DND-41 (cell line): ENCODE data around the gene ISX.

Source experiments
- ATAC-seq: fragments of 200-7000 bp; cut with Tn5 transposase; 3 replicates; pipeline ENCODE4 v1.9.1; 2021; ENCODE audit warnings: low read depth; ENCODE audit not compliant: insufficient read depth
- DNase-seq: peaks from one replicate; pipeline ENCODE4 v3.0.0-alpha.2; 2020
- H2AFZ ChIP-seq: 2 replicates; pipeline ENCODE4 v1.6.0; 2012; ENCODE audit warnings: low read depth, low read length
- H3K27ac ChIP-seq: 2 replicates; pipeline ENCODE4 v1.5.1; 2012; ENCODE audit warnings: low read length, inconsistent platforms
- H3K27me3 ChIP-seq: fragments of 200-600 bp; sonication (generic); 2 replicates; pipeline ENCODE4 v1.6.0; 2012; ENCODE audit warnings: low read length, mild to moderate bottlenecking, inconsistent platforms; ENCODE audit not compliant: insufficient read depth, poor library complexity
- H3K36me3 ChIP-seq: 2 replicates; pipeline ENCODE4 v1.5.1; 2012; ENCODE audit warnings: low read length, inconsistent platforms; ENCODE audit not compliant: insufficient read depth
- H3K4me1 ChIP-seq: 2 replicates; pipeline ENCODE4 v1.5.1; 2012; ENCODE audit warnings: mild to moderate bottlenecking, low read length; ENCODE audit not compliant: insufficient read depth
- H3K4me2 ChIP-seq: 2 replicates; pipeline ENCODE4 v1.6.0; 2012; ENCODE audit warnings: mild to moderate bottlenecking, moderate library complexity, low read length, inconsistent platforms; ENCODE audit not compliant: insufficient read depth
- H3K4me3 ChIP-seq, 2 experiments: fragments of 200-600 bp in 1 of 2; shearing (Covaris generic) in 1 of 2; 2 replicates each; pipeline ENCODE4 v1.5.1; 2012 to 2016; ENCODE audit warnings: inconsistent platforms in 2 of 2, low read length in 2 of 2, mild to moderate bottlenecking in 2 of 2, low read depth in 1 of 2, moderate library complexity in 1 of 2
- H3K79me2 ChIP-seq: 2 replicates; pipeline ENCODE4 v1.6.0; 2012; ENCODE audit warnings: low read length, inconsistent platforms; ENCODE audit not compliant: insufficient read depth
- H3K9ac ChIP-seq: 2 replicates; pipeline ENCODE4 v1.6.0; 2012; ENCODE audit warnings: low read depth, mild to moderate bottlenecking, inconsistent platforms, low read length, moderate library complexity
- H3K9me3 ChIP-seq: 2 replicates; pipeline ENCODE4 v1.5.1; 2012; ENCODE audit warnings: low read length, moderate library complexity, mild to moderate bottlenecking, inconsistent platforms; ENCODE audit not compliant: insufficient read depth, severe bottlenecking
- H4K20me1 ChIP-seq: 2 replicates; pipeline ENCODE4 v1.6.0; 2012; ENCODE audit warnings: low read length; ENCODE audit not compliant: insufficient read depth
- EZH2 ChIP-seq: IDR thresholded peaks from 3 replicates; pipeline ENCODE4 v1.6.1; 2012; ENCODE audit warnings: borderline replicate concordance, low read depth, mild to moderate bottlenecking, moderate library complexity, low read length, inconsistent platforms; ENCODE audit not compliant: severe bottlenecking
- TF ChIP-seq, protein P1 (sequence below): IDR thresholded peaks from 2 replicates; pipeline ENCODE4 v1.5.1; 2012; ENCODE audit warnings: borderline replicate concordance, low read length, moderate library complexity, mild to moderate bottlenecking; ENCODE audit not compliant: poor library complexity, severe bottlenecking; ENCODE audit errors: extremely low read depth

Gene ISX

GRCh38 chr22:35134637-35135036, 68.7 kb downstream of the ISX start:
- Histone ChIP-seq H4K20me1 (0 out of 2 replicates have a peak, but pooled peaks cover 3% of the 10 kb centered on the region), H3K4me2 (no peak overlapping the region), H3K36me3 (no peaks in the 10 kb centered on the region), H3K4me1 (no peaks in the 10 kb centered on the region), H3K27ac (no peak overlapping the region), H3K79me2 (no peaks in the 10 kb centered on the region), H3K9ac (no peak overlapping the region), H3K4me3 (no peak overlapping the region), H3K9me3 (no peaks in the 10 kb centered on the region), H3K27me3 (peaks cover 9% of the 10 kb centered on the region), H2AFZ (no peak overlapping the region)
- no peak for TF ChIP-seq EZH2
- TF ChIP-seq, protein P1, sequence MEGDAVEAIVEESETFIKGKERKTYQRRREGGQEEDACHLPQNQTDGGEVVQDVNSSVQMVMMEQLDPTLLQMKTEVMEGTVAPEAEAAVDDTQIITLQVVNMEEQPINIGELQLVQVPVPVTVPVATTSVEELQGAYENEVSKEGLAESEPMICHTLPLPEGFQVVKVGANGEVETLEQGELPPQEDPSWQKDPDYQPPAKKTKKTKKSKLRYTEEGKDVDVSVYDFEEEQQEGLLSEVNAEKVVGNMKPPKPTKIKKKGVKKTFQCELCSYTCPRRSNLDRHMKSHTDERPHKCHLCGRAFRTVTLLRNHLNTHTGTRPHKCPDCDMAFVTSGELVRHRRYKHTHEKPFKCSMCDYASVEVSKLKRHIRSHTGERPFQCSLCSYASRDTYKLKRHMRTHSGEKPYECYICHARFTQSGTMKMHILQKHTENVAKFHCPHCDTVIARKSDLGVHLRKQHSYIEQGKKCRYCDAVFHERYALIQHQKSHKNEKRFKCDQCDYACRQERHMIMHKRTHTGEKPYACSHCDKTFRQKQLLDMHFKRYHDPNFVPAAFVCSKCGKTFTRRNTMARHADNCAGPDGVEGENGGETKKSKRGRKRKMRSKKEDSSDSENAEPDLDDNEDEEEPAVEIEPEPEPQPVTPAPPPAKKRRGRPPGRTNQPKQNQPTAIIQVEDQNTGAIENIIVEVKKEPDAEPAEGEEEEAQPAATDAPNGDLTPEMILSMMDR, result no peak
- no peak for DNase-seq
- ATAC-seq, result no peak

- Histone ChIP-seq H3K36me3 (no peaks in the 10 kb centered on the region), H3K4me1 (no peaks in the 10 kb centered on the region), H3K79me2 (no peaks in the 10 kb centered on the region), H3K27me3 (peaks cover 9% of the 10 kb centered on the region), H3K9me3 (no peaks in the 10 kb centered on the region), H3K9ac (no peak overlapping the region), H3K4me3 (no peak overlapping the region), H3K27ac (no peak overlapping the region), H4K20me1 (0 out of 2 replicates have a peak, but pooled peaks cover 3% of the 10 kb centered on the region), H3K4me2 (no peak overlapping the region), H2AFZ (no peak overlapping the region)
- no peak for TF ChIP-seq EZH2
- TF ChIP-seq, protein P1, result no peak
- ATAC-seq (no peak), DNase-seq (no peak)
Observed at GRCh38 chr22:35135165-35135564, 69.2 kb downstream of the ISX start.
